GM19239 (cell line): Measurements from ENCODE around the gene TRIM5.
A peak's percentile ranks its signal among the peaks of the same experiment; 100 is the strongest.

ENCODE experiments used
- DNase-seq: peaks from one replicate; pipeline ENCODE4 v3.0.0; 2011; ENCODE audit warnings: low spot score; ENCODE audit not compliant: insufficient read length
- FAIRE-seq: peaks from 2 replicates; lab custom pipeline; 2011; peaks lifted over from hg19 to GRCh38; lab: Jason Lieb, UNC

The TRIM5 gene

GRCh38 chr11:5631969-5632635 lies 52.8 kb downstream of the TRIM5 start:
- FAIRE-seq (peak; percentile 98), DNase-seq (peak; percentile 44)

- FAIRE-seq (no peak), DNase-seq (no peak)
Measured at GRCh38 chr11:5631417-5631816, 53.5 kb downstream of the TRIM5 start.

GRCh38 chr11:5626196-5626595 lies 58.7 kb downstream of the TRIM5 start:
- DNase-seq (no peak), FAIRE-seq (no peak)

- FAIRE-seq (no peak), DNase-seq (no peak)
Measured at GRCh38 chr11:5625281-5625680, 59.6 kb downstream of the TRIM5 start.

GRCh38 chr11:5624489-5625279 lies 60.2 kb downstream of the TRIM5 start, which contains the start of gene TRIM34:
Gene TRIM34 (plus strand): TSS chr11:5625001. CDS start chr11:5632332, 7,331 bp downstream.
- DNase-seq (peak; percentile 84), FAIRE-seq (peak; percentile 100)

- DNase-seq (no peak), FAIRE-seq (no peak)
Measured at GRCh38 chr11:5622802-5623201, 62.1 kb downstream of the TRIM5 start.

- no peak for DNase-seq
- no peak for FAIRE-seq
Measured at GRCh38 chr11:5621580-5621979, 63.3 kb downstream of the TRIM5 start.

- DNase-seq (no peak), FAIRE-seq (no peak)
Measured at GRCh38 chr11:5620651-5621521, 64.0 kb downstream of the TRIM5 start.

- DNase-seq (no peak), FAIRE-seq (peak; percentile 18)
Measured at GRCh38 chr11:5618807-5619206, 66.1 kb downstream of the TRIM5 start.
